Inferior parietal cortex (tissue), 1 donor: Measurements from ENCODE around the gene EQTN.
A peak's percentile ranks its signal among the peaks of the same experiment; 100 is the strongest.
"Not testable (repeated sequence)": the region's sequence is repeated elsewhere in the genome, so short reads cannot be mapped to it uniquely, and the experiment has no call there.

ENCODE experiments used
- DNase-seq: peaks from one replicate; pipeline ENCODE4 v3.0.0-alpha.2; 2016; ENCODE audit errors: extremely low spot score

EQTN gene

GRCh38 chr9:27293996-27294395 is 3.0 kb downstream of the EQTN start:
- DNase-seq: no peak

- DNase-seq: no peak
Measured at GRCh38 chr9:27292659-27293405, 4.1 kb downstream of the EQTN start.

- DNase-seq: no peak
Measured at GRCh38 chr9:27291292-27291691, 5.7 kb downstream of the EQTN start.

GRCh38 chr9:27282269-27282668 is 14.7 kb downstream of the EQTN start:
- no peak for DNase-seq

- DNase-seq: no peak
Measured at GRCh38 chr9:27280860-27281259, 16.1 kb downstream of the EQTN start.

- no peak for DNase-seq
Measured at GRCh38 chr9:27280249-27280648, 16.7 kb downstream of the EQTN start.

GRCh38 chr9:27279611-27280010 is 17.3 kb downstream of the EQTN start:
- DNase-seq: no peak

- no peak for DNase-seq
Measured at GRCh38 chr9:27278374-27278773, 18.6 kb downstream of the EQTN start.

- peak; percentile 87 for DNase-seq
Measured at GRCh38 chr9:27276193-27277030, 20.5 kb downstream of the EQTN start.

- DNase-seq: no peak
Measured at GRCh38 chr9:27273186-27273585, 23.8 kb downstream of the EQTN start.

GRCh38 chr9:27272103-27272502 is 24.8 kb downstream of the EQTN start:
- no peak for DNase-seq

- no peak for DNase-seq
Measured at GRCh38 chr9:27261517-27262211, 35.3 kb downstream of the EQTN start.

GRCh38 chr9:27260789-27261516 is 36.0 kb downstream of the EQTN start:
- DNase-seq: no peak

- DNase-seq: no peak
Measured at GRCh38 chr9:27258662-27259061, 38.3 kb downstream of the EQTN start.

- no peak for DNase-seq
Measured at GRCh38 chr9:27248702-27249101, 48.2 kb downstream of the EQTN start.

- DNase-seq: peak; percentile 11
Measured at GRCh38 chr9:27247756-27248155, 49.2 kb downstream of the EQTN start.

GRCh38 chr9:27239648-27240047 is 57.3 kb downstream of the EQTN start:
- DNase-seq: not testable (repeated sequence)
